Panc1 (cell line): Measurements from ENCODE around the gene KRTAP15-1. TPM values are rescaled to one million over a fixed set of nuclear protein-coding genes. Genes with fewer than 3 reads are reported as not detected.

Source experiments
- ATAC-seq: fragments of 200-7000 bp; cut with Tn5 transposase; 2 replicates; pipeline ENCODE4 v1.9.1; 2020; ENCODE audit warnings: mild to moderate bottlenecking, moderate library complexity
- BruUV-seq: library from RNA; stranded (reverse); fragments of 400-500 nt; replicated peaks from 2 replicates; lab custom pipeline; 2021; lab: Mats Ljungman, UMichigan
- CTCF ChIA-PET: fragments of 300-600 bp; sonication (Branson Sonifier 250); formaldehyde crosslinking; loops from one replicate; lab custom pipeline; 2022; ENCODE audit warnings: antibody characterized with exemption; lab: Charles Lee
- POLR2A ChIA-PET: fragments of 300-600 bp; sonication (Branson Sonifier 250); formaldehyde crosslinking; loops from one replicate; lab custom pipeline; 2022; ENCODE audit warnings: antibody characterized with exemption; lab: Charles Lee
- DNase-seq: peaks from one replicate; pipeline ENCODE4 v3.0.0-alpha.2; 2010; ENCODE audit warnings: low read depth, low spot score
- H3K27ac ChIP-seq: 2 replicates; pipeline ENCODE4 v1.5.1; 2011; ENCODE audit warnings: mild to moderate bottlenecking, low read length, inconsistent platforms
- H3K27me3 ChIP-seq: fragments of 200-500 bp; sonication (Bioruptor generic); 2 replicates; pipeline ENCODE4 v1.6.0; 2014; ENCODE audit warnings: low read length, inconsistent platforms; ENCODE audit not compliant: control insufficient read depth, insufficient read depth
- H3K36me3 ChIP-seq: fragments of 200-500 bp; sonication (Bioruptor generic); 2 replicates; pipeline ENCODE4 v1.5.1; 2014; ENCODE audit warnings: inconsistent platforms, mild to moderate bottlenecking, low read length, moderate library complexity; ENCODE audit not compliant: control insufficient read depth, insufficient read depth
- H3K4me1 ChIP-seq: 2 replicates; pipeline ENCODE4 v1.5.1; 2011; ENCODE audit warnings: inconsistent platforms, mild to moderate bottlenecking, low read length, moderate library complexity; ENCODE audit not compliant: control insufficient read depth, insufficient read depth
- H3K4me3 ChIP-seq, 2 experiments: 2 replicates each; pipeline ENCODE4 v1.5.1; 2011 to 2012; ENCODE audit warnings: low read depth in 2 of 2, low read length in 2 of 2, mild to moderate bottlenecking in 2 of 2, inconsistent platforms in 1 of 2, moderate library complexity in 1 of 2
- H3K9me3 ChIP-seq: fragments of 200-500 bp; sonication (Bioruptor generic); 2 replicates; pipeline ENCODE4 v1.5.1; 2014; ENCODE audit warnings: low read depth, mild to moderate bottlenecking, inconsistent platforms, low read length, moderate library complexity; ENCODE audit not compliant: control insufficient read depth, insufficient read depth
- POLR2AphosphoS5 ChIP-seq: IDR thresholded peaks from 2 replicates; pipeline ENCODE4 v1.6.1; 2012; ENCODE audit warnings: mild to moderate bottlenecking, low read depth, low read length, moderate library complexity
- SIN3A ChIP-seq: IDR thresholded peaks from 2 replicates; pipeline ENCODE4 v1.6.1; 2012; ENCODE audit warnings: low read depth, mild to moderate bottlenecking, low read length, moderate library complexity, borderline replicate concordance; ENCODE audit not compliant: insufficient read depth
- TCF7L2 ChIP-seq: IDR thresholded peaks from 2 replicates; pipeline ENCODE4 v1.6.1; 2011; ENCODE audit warnings: mild to moderate bottlenecking, low read depth, low read length, inconsistent platforms
- in situ Hi-C: cut with HindIII; loops from 2 replicates; pipeline ENCODE4 v1.10.0; 2016; ENCODE audit warnings: low sequenced_read_pairs, low pct_unique_long_range_greater_than_20kb
- intact Hi-C: fragments of 100-400 bp; cut with micrococcal nuclease; formaldehyde crosslinking; loops from one replicate; pipeline ENCODE4 v1.10.0; 2022; ENCODE audit not compliant: unreplicated experiment
- total RNA-seq: library from RNA; stranded (reverse); gene quantifications from one replicate; pipeline ENCODE4 v1.2.1, GENCODE V29; 2021; ENCODE audit not compliant: unreplicated experiment
- TF ChIP-seq, protein P1 (sequence below), 2 experiments: IDR thresholded peaks; 2 replicates each; pipeline ENCODE4 v1.6.1; 2011 to 2012; ENCODE audit warnings: low read depth in 2 of 2, control low read depth in 1 of 2, low read length in 1 of 2, mild to moderate bottlenecking in 1 of 2, moderate library complexity in 1 of 2; ENCODE audit not compliant: insufficient read depth in 1 of 2
- TF ChIP-seq, protein P2 (sequence below): fragments of 450-650 bp; IDR thresholded peaks from 2 replicates; pipeline ENCODE4 v1.5.1; 2017; ENCODE audit warnings: mild to moderate bottlenecking

Gene KRTAP15-1
- total RNA-seq, 1 experiment from 2014 or later = not detected

DNA sequence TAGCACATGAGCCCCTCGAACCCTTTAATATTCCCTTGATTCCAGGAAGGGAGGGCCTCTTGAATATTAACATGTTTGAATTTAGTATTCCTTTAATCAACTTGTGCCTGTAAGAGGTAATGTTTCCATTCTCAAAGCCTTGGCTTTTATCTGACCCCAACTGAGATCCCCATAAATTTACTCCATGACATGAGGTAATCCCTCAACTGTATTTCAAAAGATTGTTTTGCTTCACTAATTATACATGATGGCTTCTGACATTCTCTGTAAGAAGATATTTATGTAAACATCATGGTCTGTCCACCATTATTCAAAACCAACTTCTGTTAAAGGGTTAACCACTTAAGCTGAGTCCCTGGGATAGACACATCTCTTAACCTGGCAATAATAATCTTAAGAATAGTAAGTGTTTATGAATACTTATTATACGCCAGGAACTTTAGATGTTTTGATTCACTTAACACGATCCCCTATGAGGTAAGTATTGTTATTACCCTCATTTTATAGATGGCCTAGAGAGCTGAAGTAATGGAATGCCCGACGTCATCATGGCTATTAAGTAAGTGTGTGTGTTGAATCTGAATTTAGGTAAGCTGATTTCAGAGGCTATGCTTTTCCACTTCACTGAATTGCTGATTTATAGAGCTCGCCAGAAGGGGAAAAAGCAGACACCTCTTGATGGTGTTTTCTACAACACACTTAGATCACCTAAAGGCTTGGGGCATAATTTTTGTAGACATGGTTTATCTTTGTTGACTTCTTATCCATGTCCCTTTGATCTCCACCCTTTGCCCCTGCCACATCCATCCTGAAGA, 29.0 kb downstream of the KRTAP15-1 start:
- Histone ChIP-seq H3K27me3 (no peaks in the 10 kb centered on the region), H3K36me3 (no peaks in the 10 kb centered on the region), H3K9me3 (no peaks in the 10 kb centered on the region), H3K4me1 (no peaks in the 10 kb centered on the region), H3K27ac (no peak overlapping the region), H3K4me3 (no peak overlapping the region)
- ChIA-PET POLR2A (no interaction called here), CTCF (no interaction called here)
- no TSS peak for BruUV-seq
- intact Hi-C loops = no loop called here
- in situ Hi-C loops = no loop called here
- DNase-seq = no peak
- TF ChIP-seq SIN3A (no peak), TCF7L2 (no peak), POLR2AphosphoS5 (no peak)
- TF ChIP-seq, protein P1, sequence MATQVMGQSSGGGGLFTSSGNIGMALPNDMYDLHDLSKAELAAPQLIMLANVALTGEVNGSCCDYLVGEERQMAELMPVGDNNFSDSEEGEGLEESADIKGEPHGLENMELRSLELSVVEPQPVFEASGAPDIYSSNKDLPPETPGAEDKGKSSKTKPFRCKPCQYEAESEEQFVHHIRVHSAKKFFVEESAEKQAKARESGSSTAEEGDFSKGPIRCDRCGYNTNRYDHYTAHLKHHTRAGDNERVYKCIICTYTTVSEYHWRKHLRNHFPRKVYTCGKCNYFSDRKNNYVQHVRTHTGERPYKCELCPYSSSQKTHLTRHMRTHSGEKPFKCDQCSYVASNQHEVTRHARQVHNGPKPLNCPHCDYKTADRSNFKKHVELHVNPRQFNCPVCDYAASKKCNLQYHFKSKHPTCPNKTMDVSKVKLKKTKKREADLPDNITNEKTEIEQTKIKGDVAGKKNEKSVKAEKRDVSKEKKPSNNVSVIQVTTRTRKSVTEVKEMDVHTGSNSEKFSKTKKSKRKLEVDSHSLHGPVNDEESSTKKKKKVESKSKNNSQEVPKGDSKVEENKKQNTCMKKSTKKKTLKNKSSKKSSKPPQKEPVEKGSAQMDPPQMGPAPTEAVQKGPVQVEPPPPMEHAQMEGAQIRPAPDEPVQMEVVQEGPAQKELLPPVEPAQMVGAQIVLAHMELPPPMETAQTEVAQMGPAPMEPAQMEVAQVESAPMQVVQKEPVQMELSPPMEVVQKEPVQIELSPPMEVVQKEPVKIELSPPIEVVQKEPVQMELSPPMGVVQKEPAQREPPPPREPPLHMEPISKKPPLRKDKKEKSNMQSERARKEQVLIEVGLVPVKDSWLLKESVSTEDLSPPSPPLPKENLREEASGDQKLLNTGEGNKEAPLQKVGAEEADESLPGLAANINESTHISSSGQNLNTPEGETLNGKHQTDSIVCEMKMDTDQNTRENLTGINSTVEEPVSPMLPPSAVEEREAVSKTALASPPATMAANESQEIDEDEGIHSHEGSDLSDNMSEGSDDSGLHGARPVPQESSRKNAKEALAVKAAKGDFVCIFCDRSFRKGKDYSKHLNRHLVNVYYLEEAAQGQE (IDR thresholded peaks at IDR 0.05; ENCODE audit: insufficient read depth in 1 of 2, low read depth in 2 of 2, low read length in 1 of 2) = no peak
- TF ChIP-seq, protein P2, sequence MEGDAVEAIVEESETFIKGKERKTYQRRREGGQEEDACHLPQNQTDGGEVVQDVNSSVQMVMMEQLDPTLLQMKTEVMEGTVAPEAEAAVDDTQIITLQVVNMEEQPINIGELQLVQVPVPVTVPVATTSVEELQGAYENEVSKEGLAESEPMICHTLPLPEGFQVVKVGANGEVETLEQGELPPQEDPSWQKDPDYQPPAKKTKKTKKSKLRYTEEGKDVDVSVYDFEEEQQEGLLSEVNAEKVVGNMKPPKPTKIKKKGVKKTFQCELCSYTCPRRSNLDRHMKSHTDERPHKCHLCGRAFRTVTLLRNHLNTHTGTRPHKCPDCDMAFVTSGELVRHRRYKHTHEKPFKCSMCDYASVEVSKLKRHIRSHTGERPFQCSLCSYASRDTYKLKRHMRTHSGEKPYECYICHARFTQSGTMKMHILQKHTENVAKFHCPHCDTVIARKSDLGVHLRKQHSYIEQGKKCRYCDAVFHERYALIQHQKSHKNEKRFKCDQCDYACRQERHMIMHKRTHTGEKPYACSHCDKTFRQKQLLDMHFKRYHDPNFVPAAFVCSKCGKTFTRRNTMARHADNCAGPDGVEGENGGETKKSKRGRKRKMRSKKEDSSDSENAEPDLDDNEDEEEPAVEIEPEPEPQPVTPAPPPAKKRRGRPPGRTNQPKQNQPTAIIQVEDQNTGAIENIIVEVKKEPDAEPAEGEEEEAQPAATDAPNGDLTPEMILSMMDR = no peak
- ATAC-seq = no peak

DNA sequence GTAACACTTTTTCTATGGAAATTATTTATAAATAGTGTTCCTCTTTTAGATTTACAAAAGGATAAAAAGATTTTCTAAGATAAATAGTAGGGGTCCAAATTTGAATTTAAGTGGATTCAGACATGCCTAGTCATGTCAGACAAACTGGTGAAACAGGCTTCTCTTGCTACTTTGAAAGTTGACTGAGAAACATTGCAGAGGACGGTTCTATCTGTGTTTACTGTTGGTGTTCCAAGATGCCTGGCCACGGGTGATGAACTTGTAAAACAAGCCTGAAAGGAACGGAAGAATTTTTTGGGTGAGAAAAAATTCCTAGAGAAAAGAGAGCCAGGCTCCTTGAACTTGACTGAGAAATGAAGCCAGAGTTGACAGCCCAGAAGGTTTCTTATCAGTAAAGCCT, 37.9 kb downstream of the KRTAP15-1 start:
- no peaks in the 10 kb centered on the region for H3K9me3 ChIP-seq
- intact Hi-C loops = no loop called here
- no peak overlapping the region for H3K4me3 ChIP-seq
- TF ChIP-seq, protein P1 (IDR thresholded peaks at IDR 0.05; ENCODE audit: insufficient read depth in 1 of 2, low read depth in 2 of 2, low read length in 1 of 2) = no peak
- no peak for TF ChIP-seq SIN3A
- TF ChIP-seq, protein P2 = no peak
- no peak for TF ChIP-seq TCF7L2
- no peak for TF ChIP-seq POLR2AphosphoS5
- no peak for ATAC-seq
- H3K27ac ChIP-seq = no peak overlapping the region
- CTCF ChIA-PET = no interaction called here
- no peak for DNase-seq
- in situ Hi-C loops = no loop called here
- H3K36me3 ChIP-seq = no peaks in the 10 kb centered on the region
- no TSS peak for BruUV-seq
- H3K27me3 ChIP-seq = no peaks in the 10 kb centered on the region
- no peaks in the 10 kb centered on the region for H3K4me1 ChIP-seq
- POLR2A ChIA-PET = no interaction called here
